ENCODE results near the gene RALA.
A peak's percentile ranks its signal among the peaks of the same experiment; 100 is the strongest.

The RALA gene

GRCh38 chr7:39613577-39613976 lies 9.8 kb upstream of the RALA start:
- peak; percentile 58 to 66 for DNase-seq (ENCODE audit: low read depth in 2 of 2)

GRCh38 chr7:39614299-39614698 lies 9.1 kb upstream of the RALA start:
- no peak for DNase-seq (ENCODE audit: low read depth in 2 of 2)

DNA sequence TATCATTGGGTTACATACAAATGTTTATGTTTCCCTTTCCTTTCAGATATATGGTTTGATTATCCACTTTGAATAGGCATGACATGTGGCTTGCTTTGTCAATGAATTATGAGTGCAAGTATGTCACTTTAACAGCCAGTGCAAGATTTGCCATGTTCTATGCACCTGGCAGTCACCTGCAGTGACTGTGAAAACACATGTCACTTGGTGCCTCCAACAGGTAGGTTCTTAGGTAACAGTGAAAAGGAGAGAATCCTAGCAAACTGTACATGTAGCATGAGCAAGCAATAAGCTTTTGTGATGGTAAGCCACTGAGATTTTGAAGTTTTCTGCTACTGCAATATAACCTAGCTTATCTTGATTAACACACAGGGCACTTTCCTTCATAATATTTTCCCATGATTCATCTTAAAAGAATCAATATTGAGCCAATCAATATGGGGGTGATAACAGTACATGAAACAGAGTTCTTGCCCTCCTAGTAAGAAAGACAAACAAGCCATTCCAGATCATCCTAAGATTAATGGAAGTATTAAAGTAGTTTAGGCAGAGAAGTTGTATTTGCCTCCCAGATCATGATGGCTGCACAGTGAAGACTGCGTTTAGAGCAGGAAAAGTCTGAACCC lies 7.9 kb upstream of the RALA start:
- DNase-seq (ENCODE audit: low read depth in 2 of 2) = no peak

DNA sequence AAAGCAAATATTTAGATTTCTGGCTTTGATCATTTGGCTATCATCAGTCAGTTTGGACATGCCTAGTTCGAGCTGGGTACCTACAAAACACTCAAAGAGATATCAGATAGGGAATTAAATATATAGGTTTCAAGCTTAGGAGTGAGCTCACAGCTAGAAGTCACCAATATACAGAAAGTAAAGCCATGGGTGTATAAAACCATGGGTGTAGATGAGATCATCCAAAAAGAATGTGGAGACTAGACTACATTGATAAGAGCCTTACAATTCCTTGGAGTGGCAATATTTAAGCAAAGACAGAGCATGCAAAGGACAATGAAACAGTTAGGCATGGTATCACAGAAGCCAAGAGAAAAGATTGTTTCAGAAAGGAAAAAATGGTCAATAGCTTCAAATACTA lies 7.2 kb upstream of the RALA start:
- DNase-seq (ENCODE audit: low read depth in 2 of 2) = no peak

DNA sequence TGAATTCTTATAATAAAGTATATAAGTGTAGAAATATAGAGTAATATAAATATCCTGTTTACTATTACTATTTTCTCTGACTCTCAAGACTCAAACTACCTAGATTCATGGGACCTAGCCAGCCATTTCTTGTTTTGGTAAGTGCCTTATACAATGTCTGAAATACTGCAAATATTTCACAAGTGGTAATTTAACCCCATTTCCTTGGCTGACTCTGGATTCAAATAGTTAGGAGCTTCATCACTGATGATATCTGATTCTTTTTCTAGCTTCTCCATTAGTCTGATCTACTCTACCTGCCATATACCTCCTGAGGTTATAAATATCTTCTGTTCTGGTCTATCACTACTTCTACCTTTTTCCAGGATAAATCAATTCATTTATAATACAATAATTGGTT lies 6.4 kb upstream of the RALA start:
- DNase-seq (ENCODE audit: low read depth in 2 of 2) = no peak

- no peak for DNase-seq (ENCODE audit: low read depth in 2 of 2)
Observed at GRCh38 chr7:39618868-39619267, 4.5 kb upstream of the RALA start.

DNA sequence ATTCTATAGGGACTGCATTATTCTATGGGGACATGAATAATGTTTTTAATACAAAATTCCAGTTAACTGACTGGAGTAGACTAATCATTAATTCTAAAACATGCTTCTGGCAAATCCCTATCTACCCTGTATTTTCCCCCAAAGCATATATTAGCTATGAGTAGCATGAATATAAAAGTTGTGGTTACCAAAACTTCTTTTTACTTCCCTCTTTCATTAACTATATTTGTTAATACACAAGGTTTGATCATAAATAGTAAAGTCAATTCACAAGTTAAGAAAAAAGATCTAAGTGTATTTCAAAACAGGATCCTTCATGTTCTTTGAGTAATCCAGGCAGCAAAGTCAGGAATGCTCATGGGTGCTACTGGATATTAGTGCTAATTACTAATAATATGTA lies 2.9 kb upstream of the RALA start:
- no peak for DNase-seq (ENCODE audit: low read depth in 2 of 2)

GRCh38 chr7:39621261-39621660 lies 2.1 kb upstream of the RALA start:
- DNase-seq (ENCODE audit: low read depth in 2 of 2) = peak; percentile 92 to 93

DNA sequence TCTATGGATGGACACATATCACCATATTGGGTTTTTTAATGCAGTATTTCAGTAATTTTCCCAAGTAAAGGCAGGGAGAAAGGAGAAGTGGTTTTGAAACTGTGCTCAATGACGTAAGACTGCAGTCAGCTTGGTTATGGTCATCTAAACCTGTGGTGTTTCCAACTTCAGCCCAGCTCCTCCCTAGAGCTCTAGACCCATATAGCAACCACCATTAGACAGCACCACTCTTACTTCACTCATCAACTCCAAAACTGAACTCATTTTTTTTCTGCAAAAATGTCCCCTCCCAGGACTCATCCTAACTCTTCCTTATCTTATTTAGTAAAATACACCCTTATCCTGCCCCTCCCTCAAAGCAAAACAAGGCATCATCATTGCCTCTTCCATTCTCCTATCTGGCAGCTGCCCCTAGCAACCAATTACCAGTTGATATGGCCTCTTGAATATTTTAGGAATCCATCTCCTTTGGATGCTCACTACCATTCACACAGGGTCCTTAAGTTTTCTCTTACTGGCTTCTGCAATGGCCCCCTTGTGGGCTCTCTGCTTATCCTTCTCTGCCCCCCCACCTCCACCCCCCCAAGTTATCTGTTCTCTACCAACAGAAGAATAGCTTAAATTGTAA lies 1.5 kb upstream of the RALA start:
- no peak for DNase-seq (ENCODE audit: low read depth in 2 of 2)

- DNase-seq (ENCODE audit: low read depth in 2 of 2) = no peak
Observed at GRCh38 chr7:39622609-39623008, 763 bp upstream of the RALA start.

GRCh38 chr7:39623732-39624441 lies 515 bp downstream of the RALA start:
- no peak for DNase-seq (ENCODE audit: low read depth in 2 of 2)

DNA sequence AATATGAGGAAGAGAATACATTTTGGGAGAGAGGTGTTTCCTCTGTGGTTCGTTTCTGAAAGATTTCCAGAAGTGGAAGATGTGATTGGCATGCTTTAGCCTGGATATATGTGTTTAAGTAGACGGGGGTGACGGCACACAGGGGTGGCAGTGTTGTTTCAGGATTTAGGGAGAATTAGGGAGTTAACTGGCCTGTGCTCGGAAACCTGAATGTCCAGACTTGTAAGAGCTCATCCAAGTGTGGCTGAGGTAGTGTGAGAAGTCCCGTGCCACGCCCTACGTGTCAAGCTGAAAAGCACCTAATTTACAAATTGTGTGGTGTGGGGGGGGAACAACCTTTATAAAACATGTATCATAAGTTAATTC lies 1.1 kb downstream of the RALA start:
- no peak for DNase-seq (ENCODE audit: low read depth in 2 of 2)

DNA sequence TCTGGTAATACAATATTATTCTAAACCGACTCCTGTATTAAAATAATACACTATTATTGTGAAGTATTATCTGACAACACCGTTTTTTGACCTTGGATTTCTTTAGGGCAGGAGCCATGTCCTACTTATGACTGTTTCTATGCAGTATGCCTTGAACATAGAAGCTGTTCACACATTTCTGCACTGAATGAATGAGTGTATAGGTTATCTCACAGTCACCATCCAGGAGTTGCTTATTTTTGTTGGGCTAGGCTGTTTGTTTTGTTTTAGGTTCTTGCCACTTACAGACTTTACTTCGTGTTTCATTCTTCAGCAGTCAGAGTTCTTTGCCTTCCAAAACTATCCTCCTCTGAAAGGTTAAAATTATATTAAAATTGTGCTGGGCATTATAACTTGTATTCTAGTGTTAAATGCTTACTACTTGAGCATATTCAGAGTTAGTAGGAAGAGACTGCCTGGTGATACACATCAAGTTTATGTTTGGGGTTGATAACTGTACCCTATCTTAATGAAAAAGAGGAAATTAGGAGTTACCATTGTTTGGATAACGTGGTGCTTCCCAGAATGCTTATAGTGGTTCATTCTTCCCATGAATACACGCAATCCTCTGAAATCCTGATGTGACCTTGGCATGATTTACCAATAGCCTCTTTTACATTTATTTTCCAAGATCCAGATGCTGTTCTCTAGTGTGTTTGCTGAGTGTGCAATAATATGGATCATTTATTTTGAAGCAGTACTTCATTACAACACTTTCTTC lies 1.7 kb downstream of the RALA start:
- DNase-seq (ENCODE audit: low read depth in 2 of 2) = peak; percentile 44 to 58

- no peak for DNase-seq (ENCODE audit: low read depth in 2 of 2)
Observed at GRCh38 chr7:39631736-39632308, 8.4 kb downstream of the RALA start.

GRCh38 chr7:39633563-39634477 lies 10.4 kb downstream of the RALA start:
- DNase-seq (ENCODE audit: low read depth in 2 of 2) = no peak

GRCh38 chr7:39634478-39634805 lies 11.1 kb downstream of the RALA start:
- DNase-seq (ENCODE audit: low read depth in 2 of 2) = no peak

GRCh38 chr7:39637400-39637799 lies 14.0 kb downstream of the RALA start:
- no peak for DNase-seq (ENCODE audit: low read depth in 2 of 2)

GRCh38 chr7:39637963-39638485 lies 14.7 kb downstream of the RALA start:
- DNase-seq (ENCODE audit: low read depth in 2 of 2) = no peak

- no peak for DNase-seq (ENCODE audit: low read depth in 2 of 2)
Observed at GRCh38 chr7:39642896-39643295, 19.5 kb downstream of the RALA start.

GRCh38 chr7:39644170-39644569 lies 20.8 kb downstream of the RALA start:
- DNase-seq (ENCODE audit: low read depth in 2 of 2) = peak in 1 of 2 experiments; percentile 48

Data from fibroblast of skin of left quadriceps (primary cell).